DND-41 (cell line): ENCODE measurements around the gene MYH9.

ENCODE experiments used
- ATAC-seq: fragments of 200-7000 bp; cut with Tn5 transposase; 3 replicates; pipeline ENCODE4 v1.9.1; 2021; ENCODE audit warnings: low read depth; ENCODE audit not compliant: insufficient read depth
- DNase-seq: peaks from one replicate; pipeline ENCODE4 v3.0.0-alpha.2; 2020
- H2AFZ ChIP-seq: 2 replicates; pipeline ENCODE4 v1.6.0; 2012; ENCODE audit warnings: low read depth, low read length
- H3K27ac ChIP-seq: 2 replicates; pipeline ENCODE4 v1.5.1; 2012; ENCODE audit warnings: low read length, inconsistent platforms
- H3K27me3 ChIP-seq: fragments of 200-600 bp; sonication (generic); 2 replicates; pipeline ENCODE4 v1.6.0; 2012; ENCODE audit warnings: low read length, mild to moderate bottlenecking, inconsistent platforms; ENCODE audit not compliant: insufficient read depth, poor library complexity
- H3K36me3 ChIP-seq: 2 replicates; pipeline ENCODE4 v1.5.1; 2012; ENCODE audit warnings: low read length, inconsistent platforms; ENCODE audit not compliant: insufficient read depth
- H3K4me1 ChIP-seq: 2 replicates; pipeline ENCODE4 v1.5.1; 2012; ENCODE audit warnings: mild to moderate bottlenecking, low read length; ENCODE audit not compliant: insufficient read depth
- H3K4me2 ChIP-seq: 2 replicates; pipeline ENCODE4 v1.6.0; 2012; ENCODE audit warnings: mild to moderate bottlenecking, moderate library complexity, low read length, inconsistent platforms; ENCODE audit not compliant: insufficient read depth
- H3K4me3 ChIP-seq, 2 experiments: fragments of 200-600 bp in 1 of 2; shearing (Covaris generic) in 1 of 2; 2 replicates each; pipeline ENCODE4 v1.5.1; 2012 to 2016; ENCODE audit warnings: inconsistent platforms in 2 of 2, low read length in 2 of 2, mild to moderate bottlenecking in 2 of 2, low read depth in 1 of 2, moderate library complexity in 1 of 2
- H3K79me2 ChIP-seq: 2 replicates; pipeline ENCODE4 v1.6.0; 2012; ENCODE audit warnings: low read length, inconsistent platforms; ENCODE audit not compliant: insufficient read depth
- H3K9ac ChIP-seq: 2 replicates; pipeline ENCODE4 v1.6.0; 2012; ENCODE audit warnings: low read depth, mild to moderate bottlenecking, inconsistent platforms, low read length, moderate library complexity
- H3K9me3 ChIP-seq: 2 replicates; pipeline ENCODE4 v1.5.1; 2012; ENCODE audit warnings: low read length, moderate library complexity, mild to moderate bottlenecking, inconsistent platforms; ENCODE audit not compliant: insufficient read depth, severe bottlenecking
- H4K20me1 ChIP-seq: 2 replicates; pipeline ENCODE4 v1.6.0; 2012; ENCODE audit warnings: low read length; ENCODE audit not compliant: insufficient read depth
- CTCF ChIP-seq: IDR thresholded peaks from 2 replicates; pipeline ENCODE4 v1.5.1; 2012; ENCODE audit warnings: borderline replicate concordance, low read length, moderate library complexity, mild to moderate bottlenecking; ENCODE audit not compliant: poor library complexity, severe bottlenecking; ENCODE audit errors: extremely low read depth
- EZH2 ChIP-seq: IDR thresholded peaks from 3 replicates; pipeline ENCODE4 v1.6.1; 2012; ENCODE audit warnings: borderline replicate concordance, low read depth, mild to moderate bottlenecking, moderate library complexity, low read length, inconsistent platforms; ENCODE audit not compliant: severe bottlenecking

The MYH9 gene

GRCh38 chr22:36397131-36398093, 9.6 kb upstream of the MYH9 start:
- ATAC-seq: no peak; the same call in 2 of the 3 replicates
- H3K4me1 ChIP-seq: no peaks in the 10 kb centered on the region
- H3K9ac ChIP-seq: no peak overlapping the region
- no peak overlapping the region for H3K4me2 ChIP-seq
- no peaks in the 10 kb centered on the region for H4K20me1 ChIP-seq
- no peaks in the 10 kb centered on the region for H3K79me2 ChIP-seq
- no peak for TF ChIP-seq EZH2
- no peak for TF ChIP-seq CTCF
- H3K4me3 ChIP-seq: no peak overlapping the region
- no peaks in the 10 kb centered on the region for H3K27me3 ChIP-seq
- H3K36me3 ChIP-seq: no peaks in the 10 kb centered on the region
- H3K27ac ChIP-seq: no peak overlapping the region
- H2AFZ ChIP-seq: no peak overlapping the region
- H3K9me3 ChIP-seq: no peaks in the 10 kb centered on the region
- DNase-seq: no peak

GRCh38 chr22:36395915-36396314, 8.1 kb upstream of the MYH9 start:
- Histone ChIP-seq H3K9ac (no peak overlapping the region), H3K4me1 (no peaks in the 10 kb centered on the region), H3K27me3 (no peaks in the 10 kb centered on the region), H4K20me1 (no peaks in the 10 kb centered on the region), H3K9me3 (no peaks in the 10 kb centered on the region), H2AFZ (no peak overlapping the region), H3K36me3 (no peaks in the 10 kb centered on the region), H3K79me2 (no peaks in the 10 kb centered on the region), H3K4me3 (no peak overlapping the region), H3K27ac (no peak overlapping the region), H3K4me2 (no peak overlapping the region)
- no peak for ATAC-seq
- DNase-seq: no peak
- TF ChIP-seq CTCF (no peak), EZH2 (no peak)

GRCh38 chr22:36395055-36395849, 7.5 kb upstream of the MYH9 start:
- TF ChIP-seq EZH2: no peak
- TF ChIP-seq CTCF: no peak
- DNase-seq (no peak), ATAC-seq (no peak)
- Histone ChIP-seq H3K27ac (no peak overlapping the region), H3K4me1 (no peaks in the 10 kb centered on the region), H3K4me2 (no peak overlapping the region), H3K36me3 (no peaks in the 10 kb centered on the region), H2AFZ (no peak overlapping the region), H3K4me3 (no peak overlapping the region), H3K9me3 (no peaks in the 10 kb centered on the region), H3K27me3 (no peaks in the 10 kb centered on the region), H3K79me2 (no peaks in the 10 kb centered on the region), H3K9ac (no peak overlapping the region), H4K20me1 (no peaks in the 10 kb centered on the region)
